Measurements from ENCODE around the gene MPI.

DNA sequence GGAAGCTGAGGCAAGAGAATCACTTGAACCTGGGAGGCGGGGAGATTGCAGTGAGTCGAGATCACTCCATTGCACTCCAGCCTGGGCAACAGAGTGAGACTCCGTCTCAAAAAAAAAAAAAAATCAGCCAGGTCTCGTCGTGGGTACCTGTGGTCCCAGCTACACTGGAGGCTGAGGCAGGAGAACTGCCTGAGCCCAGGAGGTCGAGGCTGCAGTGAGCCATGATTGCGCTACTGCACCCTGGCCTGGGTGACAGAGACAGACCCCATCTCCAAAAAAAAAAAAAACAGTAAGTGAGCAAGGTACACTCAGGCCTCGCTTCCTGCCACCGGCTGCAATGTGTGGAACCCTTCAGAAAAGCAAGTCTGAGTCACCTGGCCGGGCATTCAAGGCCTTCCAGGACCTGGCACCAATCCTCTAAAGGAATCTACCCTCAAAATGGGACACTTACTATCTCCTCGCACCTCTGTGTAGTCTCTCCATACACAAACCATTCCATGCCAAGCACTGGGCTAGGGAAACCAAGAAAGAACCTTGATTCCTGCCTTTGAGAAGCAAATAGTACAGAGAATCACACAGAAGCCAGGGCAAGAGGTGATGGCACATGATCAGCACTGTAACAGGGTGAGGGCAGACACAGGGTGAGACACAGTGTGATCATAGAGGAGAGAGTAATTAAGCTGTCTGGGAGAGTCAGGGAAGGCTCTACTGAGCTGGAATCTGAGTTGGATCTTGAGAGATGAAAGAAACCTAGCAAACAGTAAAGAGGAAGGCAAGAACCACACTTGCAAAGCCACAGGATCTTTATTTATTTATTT, 26.4 kb upstream of the MPI start:
- TF ChIP-seq CTCF (IDR thresholded peaks at IDR 0.05): no peak
- no peak for TF ChIP-seq POLR2A (IDR thresholded peaks at IDR 0.05)

Measured in Peyer's patch (tissue), 4 donors.